ENCODE data around the gene XYLT1.

XYLT1 gene

DNA sequence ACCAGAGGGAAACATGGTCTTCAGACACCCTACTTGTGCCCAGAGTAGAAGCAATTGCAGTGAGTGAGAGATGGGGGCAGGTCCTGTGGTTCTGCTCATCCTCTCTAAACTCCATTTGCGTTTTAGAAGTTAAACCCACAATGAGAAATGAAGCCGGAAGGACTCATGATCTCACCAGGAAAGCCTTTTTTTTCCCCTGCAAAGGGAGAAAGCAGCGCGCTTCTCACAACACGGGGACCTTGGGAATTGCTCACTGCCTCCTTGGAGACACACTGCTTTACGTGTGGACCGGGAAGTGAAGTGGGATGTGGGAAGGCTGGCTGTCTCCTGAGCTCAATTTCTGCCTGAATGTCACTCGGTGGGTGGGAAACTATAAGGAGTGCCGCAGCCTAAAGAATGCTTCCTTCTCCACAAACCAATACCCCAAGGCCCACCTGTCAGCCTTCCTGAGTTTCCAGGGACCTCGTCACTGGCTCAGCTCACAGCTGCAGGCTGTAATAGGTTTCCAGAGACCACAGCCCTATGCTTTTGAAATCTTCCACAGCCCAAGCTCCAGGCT, 365.4 kb downstream of the XYLT1 start:
- ChIA-PET POLR2A (no interaction called here), CTCF (interaction anchor here (0.7 kb wide), 1 partner anchor 687 kb away, joined by 3 read pairs; no protein-coding TSS in a partner anchor)
- Histone ChIP-seq H3K27ac (ENCODE audit: extremely low read depth, low read depth, low read length) (no peak overlapping the region), H3K36me3 (ENCODE audit: control insufficient read depth in 2 of 2, insufficient read depth in 1 of 2, low read length in 2 of 2) (no peaks in the 10 kb centered on the region), H3K4me1 (ENCODE audit: control insufficient read depth, insufficient read depth, low read length) (no peaks in the 10 kb centered on the region), H3K9me3 (ENCODE audit: control insufficient read depth, insufficient read depth, low read depth, low read length) (no peaks in the 10 kb centered on the region), H3K4me3 (ENCODE audit: low read depth, low read length) (no peak overlapping the region)
- TF ChIP-seq ZNF626 (tag by site-specific recombination; IDR thresholded peaks at IDR 0.05) = no peak
- no peak for TF ChIP-seq HOXA7 (CRISPR knock-in tag; IDR thresholded peaks at IDR 0.05; ENCODE audit: borderline replicate concordance)
- TF ChIP-seq ZNF558 (tag by site-specific recombination; IDR thresholded peaks at IDR 0.05) = no peak
- TF ChIP-seq REPIN1 (tag by site-specific recombination; IDR thresholded peaks at IDR 0.05; ENCODE audit: low read depth) = no peak
- TF ChIP-seq ZNF768 (tag by site-specific recombination; IDR thresholded peaks at IDR 0.05) = no peak
- no peak for TF ChIP-seq ZNF792 (tag by site-specific recombination; IDR thresholded peaks at IDR 0.05)
- no peak for TF ChIP-seq ZNF660 (tag by site-specific recombination; IDR thresholded peaks at IDR 0.05)
- no peak for TF ChIP-seq ZNF133 (tag by site-specific recombination; IDR thresholded peaks at IDR 0.05)
- TF ChIP-seq ZNF114 (tag by site-specific recombination; IDR thresholded peaks at IDR 0.05) = no peak
- TF ChIP-seq ZNF132 (tag by site-specific recombination; IDR thresholded peaks at IDR 0.05; ENCODE audit: borderline replicate concordance) = no peak
- no peak for TF ChIP-seq ZNF837 (tag by site-specific recombination; IDR thresholded peaks at IDR 0.05)
- no peak for TF ChIP-seq ZNF624 (tag by site-specific recombination; IDR thresholded peaks at IDR 0.05)
- no peak for TF ChIP-seq ZBTB48 (tag by site-specific recombination; IDR thresholded peaks at IDR 0.05)
- TF ChIP-seq ZFHX2 (tag by site-specific recombination; conservative IDR thresholded peaks at IDR 0.05) = no peak
- TF ChIP-seq, protein P1, sequence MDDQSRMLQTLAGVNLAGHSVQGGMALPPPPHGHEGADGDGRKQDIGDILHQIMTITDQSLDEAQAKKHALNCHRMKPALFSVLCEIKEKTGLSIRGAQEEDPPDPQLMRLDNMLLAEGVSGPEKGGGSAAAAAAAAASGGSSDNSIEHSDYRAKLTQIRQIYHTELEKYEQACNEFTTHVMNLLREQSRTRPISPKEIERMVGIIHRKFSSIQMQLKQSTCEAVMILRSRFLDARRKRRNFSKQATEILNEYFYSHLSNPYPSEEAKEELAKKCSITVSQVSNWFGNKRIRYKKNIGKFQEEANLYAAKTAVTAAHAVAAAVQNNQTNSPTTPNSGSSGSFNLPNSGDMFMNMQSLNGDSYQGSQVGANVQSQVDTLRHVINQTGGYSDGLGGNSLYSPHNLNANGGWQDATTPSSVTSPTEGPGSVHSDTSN (CRISPR knock-in tag; IDR thresholded peaks at IDR 0.05) = no peak
- no peak for TF ChIP-seq ZNF544 (tag by site-specific recombination; IDR thresholded peaks at IDR 0.05)
- no peak for TF ChIP-seq ZNF777 (tag by site-specific recombination; IDR thresholded peaks at IDR 0.05; ENCODE audit: borderline replicate concordance)

DNA sequence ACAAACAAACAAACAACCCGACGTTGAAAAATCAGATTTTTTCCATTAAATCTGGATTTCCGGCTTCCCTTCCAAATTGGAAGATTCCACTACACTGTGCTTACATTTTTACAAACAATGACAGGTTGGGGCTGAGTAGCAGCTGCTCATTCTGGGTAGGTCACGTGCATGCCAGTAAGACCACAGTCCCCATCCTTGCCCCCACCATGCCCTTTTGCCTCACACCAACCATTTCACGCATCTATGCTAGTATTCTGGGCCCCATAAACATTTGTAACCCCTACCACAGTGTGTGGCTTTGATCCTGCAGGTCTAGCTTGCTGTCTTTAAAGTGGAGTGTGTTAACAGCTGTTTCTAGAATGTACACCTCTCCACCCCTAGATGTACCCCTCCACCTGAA, 366.1 kb downstream of the XYLT1 start:
- ChIA-PET CTCF (no interaction called here), POLR2A (no interaction called here)
- TF ChIP-seq ZBTB21 (tag by site-specific recombination; IDR thresholded peaks at IDR 0.05) = no peak
- no peak for TF ChIP-seq ZBTB17 (tag by site-specific recombination; IDR thresholded peaks at IDR 0.05)
- no peak for TF ChIP-seq ZNF610 (tag by site-specific recombination; IDR thresholded peaks at IDR 0.05; ENCODE audit: borderline replicate concordance)
- no peak for TF ChIP-seq ZNF350 (tag by site-specific recombination; IDR thresholded peaks at IDR 0.05)
- TF ChIP-seq ZNF571 (tag by site-specific recombination; IDR thresholded peaks at IDR 0.05) = no peak
- no peak for TF ChIP-seq IKZF3 (tag by site-specific recombination; IDR thresholded peaks at IDR 0.05)
- TF ChIP-seq REPIN1 (tag by site-specific recombination; IDR thresholded peaks at IDR 0.05; ENCODE audit: low read depth) = no peak
- H3K4me3 ChIP-seq (ENCODE audit: low read depth, low read length) = no peak overlapping the region
- no peaks in the 10 kb centered on the region for H3K36me3 ChIP-seq (ENCODE audit: control insufficient read depth in 2 of 2, insufficient read depth in 1 of 2, low read length in 2 of 2)
- no peak overlapping the region for H3K27ac ChIP-seq (ENCODE audit: extremely low read depth, low read depth, low read length)
- H3K9me3 ChIP-seq (ENCODE audit: control insufficient read depth, insufficient read depth, low read depth, low read length) = no peaks in the 10 kb centered on the region
- H3K4me1 ChIP-seq (ENCODE audit: control insufficient read depth, insufficient read depth, low read length) = no peaks in the 10 kb centered on the region

DNA sequence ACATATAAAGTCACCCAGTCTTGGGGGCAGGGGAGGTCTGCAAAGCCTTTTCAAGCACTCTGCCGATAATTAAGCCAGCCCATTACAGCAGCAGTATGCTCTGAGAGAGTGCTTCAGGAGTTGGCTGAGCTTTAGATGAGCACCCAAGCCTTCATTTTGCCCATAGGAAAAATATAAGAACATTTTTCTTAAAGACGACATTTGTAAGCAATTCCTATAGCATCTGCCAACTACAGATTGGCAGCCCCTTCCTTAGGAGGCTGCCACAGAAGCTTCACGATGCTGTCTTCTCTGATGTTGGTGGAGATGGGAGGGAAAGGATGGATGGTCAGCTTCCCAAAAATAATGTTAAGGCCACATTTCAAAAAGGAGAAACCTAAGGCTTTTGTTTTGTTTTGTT, 367.5 kb downstream of the XYLT1 start:
- Histone ChIP-seq H3K4me1 (ENCODE audit: control insufficient read depth, insufficient read depth, low read length) (no peaks in the 10 kb centered on the region), H3K36me3 (ENCODE audit: control insufficient read depth in 2 of 2, insufficient read depth in 1 of 2, low read length in 2 of 2) (no peaks in the 10 kb centered on the region), H3K4me3 (ENCODE audit: low read depth, low read length) (no peak overlapping the region), H3K27ac (ENCODE audit: extremely low read depth, low read depth, low read length) (no peak overlapping the region), H3K9me3 (ENCODE audit: control insufficient read depth, insufficient read depth, low read depth, low read length) (no peaks in the 10 kb centered on the region)
- POLR2A ChIA-PET = no interaction called here
- CTCF ChIA-PET = no interaction called here
- TF ChIP-seq ZNF19 (tag by site-specific recombination; IDR thresholded peaks at IDR 0.05; ENCODE audit: low read depth) = no peak
- TF ChIP-seq, protein P2, sequence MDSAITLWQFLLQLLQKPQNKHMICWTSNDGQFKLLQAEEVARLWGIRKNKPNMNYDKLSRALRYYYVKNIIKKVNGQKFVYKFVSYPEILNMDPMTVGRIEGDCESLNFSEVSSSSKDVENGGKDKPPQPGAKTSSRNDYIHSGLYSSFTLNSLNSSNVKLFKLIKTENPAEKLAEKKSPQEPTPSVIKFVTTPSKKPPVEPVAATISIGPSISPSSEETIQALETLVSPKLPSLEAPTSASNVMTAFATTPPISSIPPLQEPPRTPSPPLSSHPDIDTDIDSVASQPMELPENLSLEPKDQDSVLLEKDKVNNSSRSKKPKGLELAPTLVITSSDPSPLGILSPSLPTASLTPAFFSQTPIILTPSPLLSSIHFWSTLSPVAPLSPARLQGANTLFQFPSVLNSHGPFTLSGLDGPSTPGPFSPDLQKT (IDR thresholded peaks at IDR 0.05; ENCODE audit: borderline replicate concordance, low read depth, low read length) = no peak
- no peak for TF ChIP-seq SP2 (tag by site-specific recombination; IDR thresholded peaks at IDR 0.05)
- no peak for TF ChIP-seq GLIS1 (tag by site-specific recombination; IDR thresholded peaks at IDR 0.05)
- no peak for TF ChIP-seq ZNF155 (tag by site-specific recombination; IDR thresholded peaks at IDR 0.05)
- TF ChIP-seq MEIS1 (CRISPR knock-in tag; IDR thresholded peaks at IDR 0.05; ENCODE audit: borderline replicate concordance) = no peak
- no peak for TF ChIP-seq GFI1B (tag by site-specific recombination; IDR thresholded peaks at IDR 0.05)
- no peak for TF ChIP-seq ZBTB20 (tag by site-specific recombination; IDR thresholded peaks at IDR 0.05)
- TF ChIP-seq, protein P3, sequence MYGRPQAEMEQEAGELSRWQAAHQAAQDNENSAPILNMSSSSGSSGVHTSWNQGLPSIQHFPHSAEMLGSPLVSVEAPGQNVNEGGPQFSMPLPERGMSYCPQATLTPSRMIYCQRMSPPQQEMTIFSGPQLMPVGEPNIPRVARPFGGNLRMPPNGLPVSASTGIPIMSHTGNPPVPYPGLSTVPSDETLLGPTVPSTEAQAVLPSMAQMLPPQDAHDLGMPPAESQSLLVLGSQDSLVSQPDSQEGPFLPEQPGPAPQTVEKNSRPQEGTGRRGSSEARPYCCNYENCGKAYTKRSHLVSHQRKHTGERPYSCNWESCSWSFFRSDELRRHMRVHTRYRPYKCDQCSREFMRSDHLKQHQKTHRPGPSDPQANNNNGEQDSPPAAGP (tag by site-specific recombination; IDR thresholded peaks at IDR 0.05) = no peak
- TF ChIP-seq KLF7 (tag by site-specific recombination; IDR thresholded peaks at IDR 0.05; ENCODE audit: borderline replicate concordance) = no peak

Measured in HEK293 (cell line).